ENCODE data around the gene ADGRD1. TPM values are rescaled to one million over a fixed set of nuclear protein-coding genes. Genes with fewer than 3 reads are reported as not detected.

Gene ADGRD1
- total RNA-seq, 1 donor from 2014 or later: 4.0 TPM

DNA sequence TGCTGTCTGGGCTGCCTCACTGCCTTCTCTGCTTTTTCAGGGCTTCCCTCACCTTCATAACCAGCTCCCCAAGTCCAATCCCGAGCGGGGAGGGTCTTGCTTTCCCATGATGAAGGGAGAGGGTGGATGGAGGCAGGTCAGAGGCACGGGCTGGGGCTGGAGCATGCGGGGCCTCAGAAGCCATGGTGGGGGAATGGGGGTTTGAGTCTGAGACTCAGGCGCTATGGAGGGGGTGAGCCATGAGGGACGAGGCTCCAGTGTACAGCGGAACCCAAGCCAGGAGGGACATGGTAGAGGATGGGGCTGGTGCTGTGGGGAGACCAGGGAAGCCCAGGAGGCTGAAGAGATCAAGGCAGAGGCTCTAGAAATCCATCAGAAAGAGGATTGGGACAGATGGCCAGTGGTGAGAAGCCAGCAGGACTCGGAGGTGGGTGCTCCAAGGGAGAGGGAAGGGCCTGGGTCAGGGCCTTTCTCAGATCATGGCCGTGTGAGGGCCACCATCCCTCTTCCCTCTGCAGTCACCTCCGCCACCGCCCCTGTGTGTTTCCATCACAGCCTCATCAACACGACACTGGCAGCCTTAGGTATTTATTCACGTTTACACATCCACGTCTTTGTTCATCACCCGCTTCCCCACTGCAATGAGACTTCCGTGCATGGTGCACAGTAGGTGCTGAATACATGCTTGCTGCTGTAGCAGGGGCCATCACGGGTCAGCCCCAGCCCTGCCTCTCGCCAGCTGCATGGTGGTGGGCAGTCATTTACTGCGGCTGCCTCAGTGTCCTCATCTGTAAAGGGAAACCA is 144.7 kb downstream of the ADGRD1 start:
- no peak overlapping the region for H3K4me3 Mint-ChIP-seq (ENCODE audit: low read depth)
- TF ChIP-seq, protein P1, sequence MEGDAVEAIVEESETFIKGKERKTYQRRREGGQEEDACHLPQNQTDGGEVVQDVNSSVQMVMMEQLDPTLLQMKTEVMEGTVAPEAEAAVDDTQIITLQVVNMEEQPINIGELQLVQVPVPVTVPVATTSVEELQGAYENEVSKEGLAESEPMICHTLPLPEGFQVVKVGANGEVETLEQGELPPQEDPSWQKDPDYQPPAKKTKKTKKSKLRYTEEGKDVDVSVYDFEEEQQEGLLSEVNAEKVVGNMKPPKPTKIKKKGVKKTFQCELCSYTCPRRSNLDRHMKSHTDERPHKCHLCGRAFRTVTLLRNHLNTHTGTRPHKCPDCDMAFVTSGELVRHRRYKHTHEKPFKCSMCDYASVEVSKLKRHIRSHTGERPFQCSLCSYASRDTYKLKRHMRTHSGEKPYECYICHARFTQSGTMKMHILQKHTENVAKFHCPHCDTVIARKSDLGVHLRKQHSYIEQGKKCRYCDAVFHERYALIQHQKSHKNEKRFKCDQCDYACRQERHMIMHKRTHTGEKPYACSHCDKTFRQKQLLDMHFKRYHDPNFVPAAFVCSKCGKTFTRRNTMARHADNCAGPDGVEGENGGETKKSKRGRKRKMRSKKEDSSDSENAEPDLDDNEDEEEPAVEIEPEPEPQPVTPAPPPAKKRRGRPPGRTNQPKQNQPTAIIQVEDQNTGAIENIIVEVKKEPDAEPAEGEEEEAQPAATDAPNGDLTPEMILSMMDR (IDR thresholded peaks at IDR 0.05; ENCODE audit: unreplicated experiment): no peak
- no peaks in the 10 kb centered on the region for H3K4me1 Mint-ChIP-seq (ENCODE audit: low read depth)
- no peak overlapping the region for H3K27ac Mint-ChIP-seq
- no peaks in the 10 kb centered on the region for H3K9me3 Mint-ChIP-seq (ENCODE audit: low read depth)
- DNase-seq (ENCODE audit: low spot score, unreplicated experiment): no peak
- no peaks in the 10 kb centered on the region for H3K27me3 Mint-ChIP-seq
- H3K36me3 Mint-ChIP-seq (ENCODE audit: insufficient read depth): no peaks in the 10 kb centered on the region

DNA sequence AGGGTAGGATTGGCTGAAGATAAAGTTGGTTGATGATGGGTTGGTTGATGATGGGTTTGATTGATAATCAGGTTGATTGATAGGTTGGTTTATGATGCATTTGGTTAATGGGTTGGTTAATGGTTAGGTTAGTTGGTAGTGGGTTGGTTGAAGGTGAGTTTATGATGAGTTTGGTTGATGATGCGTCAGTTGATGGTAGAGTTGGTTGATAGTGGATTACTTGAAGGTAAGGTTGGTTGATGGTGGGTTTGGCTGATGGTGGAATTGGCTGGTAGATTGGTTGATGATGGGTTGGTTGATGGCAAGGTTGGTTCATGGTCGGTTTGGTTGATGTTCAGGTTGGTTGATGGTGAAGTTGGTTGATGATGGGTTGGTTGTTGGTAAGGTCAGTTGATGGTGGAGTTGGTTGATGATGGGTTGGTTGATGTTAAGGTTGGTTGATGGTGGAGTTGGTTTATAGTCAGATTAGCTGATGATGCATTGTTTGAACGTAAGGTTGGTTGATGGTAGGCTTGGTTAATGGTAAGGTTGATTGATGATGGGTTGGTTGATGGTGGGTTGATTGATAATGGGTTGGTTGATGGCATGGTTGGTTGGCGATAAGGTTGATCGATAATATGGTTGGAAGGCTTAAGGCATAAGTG is 146.4 kb downstream of the ADGRD1 start:
- TF ChIP-seq, protein P1 (IDR thresholded peaks at IDR 0.05; ENCODE audit: unreplicated experiment): no peak
- Mint-ChIP-seq H3K27me3 (no peaks in the 10 kb centered on the region), H3K4me3 (ENCODE audit: low read depth) (no peak overlapping the region), H3K4me1 (ENCODE audit: low read depth) (no peaks in the 10 kb centered on the region), H3K27ac (no peak overlapping the region), H3K36me3 (ENCODE audit: insufficient read depth) (no peaks in the 10 kb centered on the region), H3K9me3 (ENCODE audit: low read depth) (no peaks in the 10 kb centered on the region)
- no peak for DNase-seq (ENCODE audit: low spot score, unreplicated experiment)

DNA sequence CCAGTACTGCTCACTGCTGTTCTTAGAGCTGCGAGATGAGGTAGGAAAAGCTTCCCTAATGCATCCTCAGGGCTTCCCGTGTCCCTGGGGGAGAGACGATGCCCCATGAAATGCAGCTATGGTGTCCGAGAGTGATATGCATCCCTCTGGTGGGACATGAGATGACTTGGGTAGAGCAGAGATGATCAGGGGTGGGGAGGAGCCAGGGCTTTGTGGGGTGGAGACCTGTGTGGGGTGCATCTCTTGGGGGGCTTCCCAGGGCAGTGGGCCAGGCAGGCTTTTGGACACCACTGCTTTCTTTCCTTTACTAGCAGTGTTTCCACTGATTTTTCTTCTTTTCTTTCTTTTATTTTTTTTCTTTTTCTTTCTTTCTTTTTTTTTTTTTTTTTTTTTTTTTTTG is 147.3 kb downstream of the ADGRD1 start:
- DNase-seq (ENCODE audit: low spot score, unreplicated experiment): no peak
- TF ChIP-seq, protein P1 (IDR thresholded peaks at IDR 0.05; ENCODE audit: unreplicated experiment): no peak
- H3K27me3 Mint-ChIP-seq: peaks cover 2% of the 10 kb centered on the region
- no peaks in the 10 kb centered on the region for H3K36me3 Mint-ChIP-seq (ENCODE audit: insufficient read depth)
- H3K4me3 Mint-ChIP-seq (ENCODE audit: low read depth): no peak overlapping the region
- no peak overlapping the region for H3K27ac Mint-ChIP-seq
- H3K9me3 Mint-ChIP-seq (ENCODE audit: low read depth): no peaks in the 10 kb centered on the region
- H3K4me1 Mint-ChIP-seq (ENCODE audit: low read depth): no peaks in the 10 kb centered on the region

DNA sequence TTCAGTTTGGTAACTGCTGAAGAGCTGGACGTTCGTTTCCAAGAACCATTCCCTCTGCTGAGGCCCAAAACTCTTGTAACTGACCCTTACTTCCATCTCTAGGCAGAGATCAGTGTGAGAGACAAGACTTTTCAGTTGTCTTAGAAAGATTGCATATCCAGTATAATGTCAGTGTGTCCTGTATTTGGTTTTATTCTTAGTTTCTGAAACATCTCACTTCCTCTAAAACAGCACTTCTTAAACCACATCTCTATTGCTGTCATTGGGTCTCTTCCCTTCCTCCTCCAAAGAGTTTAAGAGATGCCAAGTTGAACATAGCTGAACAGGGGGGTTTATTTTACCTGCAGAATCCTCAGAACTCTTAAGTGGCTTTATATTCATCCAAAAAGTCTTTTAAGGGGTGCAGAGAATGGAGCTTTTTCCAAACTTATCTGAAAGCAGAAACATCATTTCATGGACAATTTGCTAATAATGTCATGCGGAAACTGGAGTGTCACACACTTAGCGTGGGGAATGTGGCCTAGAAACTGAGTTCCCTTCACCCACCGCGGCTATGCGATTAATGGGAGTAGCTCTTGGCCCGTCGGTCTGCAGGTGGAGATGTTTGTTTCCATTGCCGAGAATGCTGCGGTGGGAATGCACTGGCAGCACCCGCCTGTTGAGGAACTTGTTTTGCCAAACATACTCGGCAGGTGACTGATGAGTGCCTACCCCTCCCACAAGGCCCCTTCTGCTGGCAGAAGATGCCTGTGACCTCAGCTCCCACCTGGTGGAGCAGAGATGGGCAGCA is 148.2 kb downstream of the ADGRD1 start:
- TF ChIP-seq, protein P1 (IDR thresholded peaks at IDR 0.05; ENCODE audit: unreplicated experiment): no peak
- DNase-seq (ENCODE audit: low spot score, unreplicated experiment): no peak
- Mint-ChIP-seq H3K4me3 (ENCODE audit: low read depth) (no peak overlapping the region), H3K27me3 (peaks cover 8% of the 10 kb centered on the region), H3K36me3 (ENCODE audit: insufficient read depth) (no peaks in the 10 kb centered on the region), H3K27ac (no peak overlapping the region), H3K9me3 (ENCODE audit: low read depth) (no peaks in the 10 kb centered on the region), H3K4me1 (ENCODE audit: low read depth) (no peaks in the 10 kb centered on the region)

DNA sequence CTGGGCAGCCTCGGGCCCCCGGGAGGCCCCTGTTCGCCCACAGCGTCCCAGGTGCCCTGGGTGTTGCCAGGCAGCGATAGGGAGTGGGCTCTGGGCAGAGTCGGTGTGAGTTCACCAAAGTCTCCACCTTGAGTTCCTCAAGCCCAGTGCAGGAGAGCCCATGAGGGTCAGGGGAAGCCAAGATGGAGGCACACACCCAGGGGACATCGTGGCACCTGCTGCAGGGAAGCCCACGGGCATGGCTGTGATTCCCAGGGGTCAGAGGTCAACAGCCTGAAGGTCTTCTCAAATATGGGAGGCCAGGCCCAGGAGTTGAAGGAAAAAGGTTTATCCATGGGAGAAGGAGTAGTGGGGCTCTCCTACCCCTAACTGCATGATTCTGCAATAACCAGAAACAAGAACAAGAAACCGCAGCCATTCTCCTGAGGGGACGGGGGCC is 148.8 kb downstream of the ADGRD1 start:
- H3K9me3 Mint-ChIP-seq (ENCODE audit: low read depth): no peaks in the 10 kb centered on the region
- peaks cover 8% of the 10 kb centered on the region for H3K27me3 Mint-ChIP-seq
- no peak overlapping the region for H3K27ac Mint-ChIP-seq
- no peak overlapping the region for H3K4me3 Mint-ChIP-seq (ENCODE audit: low read depth)
- no peaks in the 10 kb centered on the region for H3K36me3 Mint-ChIP-seq (ENCODE audit: insufficient read depth)
- no peak for DNase-seq (ENCODE audit: low spot score, unreplicated experiment)
- TF ChIP-seq, protein P1 (IDR thresholded peaks at IDR 0.05; ENCODE audit: unreplicated experiment): no peak
- H3K4me1 Mint-ChIP-seq (ENCODE audit: low read depth): no peaks in the 10 kb centered on the region
